Fibroblast of skin of scalp (primary cell): Measurements from ENCODE around the gene TNPO1.
"Not testable (repeated sequence)": the region's sequence is repeated elsewhere in the genome, so short reads cannot be mapped to it uniquely, and the experiment has no call there.

ENCODE experiments used
- DNase-seq: peaks from one replicate; pipeline ENCODE4 v3.0.0-alpha.2; 2013

Gene TNPO1

DNA sequence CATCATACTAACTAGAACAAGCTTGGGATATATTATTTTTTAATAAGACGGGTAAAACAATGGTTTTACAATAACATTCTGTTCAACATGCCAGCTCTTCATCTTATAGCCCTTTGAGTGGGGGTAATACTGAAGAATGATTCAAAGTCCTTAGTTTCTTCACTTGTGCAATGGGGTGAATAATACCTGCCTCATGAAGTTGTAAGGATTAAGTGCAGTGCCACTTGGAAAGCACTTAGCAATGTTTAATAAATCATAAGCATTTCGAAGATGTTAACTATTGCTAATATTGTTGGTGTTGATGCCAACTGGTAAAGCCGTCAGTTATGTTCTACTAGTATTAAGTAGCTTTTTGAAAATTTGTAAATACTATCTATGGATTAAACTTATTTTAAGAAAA is 38.0 kb downstream of the TNPO1 start:
- DNase-seq = no peak

DNA sequence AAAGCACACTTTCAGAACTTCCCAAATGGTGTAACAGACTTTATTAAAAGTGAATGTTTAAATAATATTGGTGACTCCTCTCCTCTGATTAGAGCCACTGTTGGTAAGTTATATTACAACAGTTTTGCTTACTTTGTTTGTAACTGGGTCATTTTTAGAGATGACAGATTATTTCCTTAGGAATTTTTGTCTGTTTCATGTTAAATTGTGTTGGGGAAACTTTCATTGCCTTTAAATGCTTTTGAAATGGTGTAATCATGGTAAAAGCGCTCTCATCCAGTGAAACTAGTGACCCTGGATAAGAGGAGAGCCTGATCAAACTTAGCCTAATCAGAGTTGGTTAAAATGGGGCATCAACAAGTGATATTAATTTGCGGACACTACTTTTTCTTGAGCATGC is 39.4 kb downstream of the TNPO1 start:
- DNase-seq = no peak

DNA sequence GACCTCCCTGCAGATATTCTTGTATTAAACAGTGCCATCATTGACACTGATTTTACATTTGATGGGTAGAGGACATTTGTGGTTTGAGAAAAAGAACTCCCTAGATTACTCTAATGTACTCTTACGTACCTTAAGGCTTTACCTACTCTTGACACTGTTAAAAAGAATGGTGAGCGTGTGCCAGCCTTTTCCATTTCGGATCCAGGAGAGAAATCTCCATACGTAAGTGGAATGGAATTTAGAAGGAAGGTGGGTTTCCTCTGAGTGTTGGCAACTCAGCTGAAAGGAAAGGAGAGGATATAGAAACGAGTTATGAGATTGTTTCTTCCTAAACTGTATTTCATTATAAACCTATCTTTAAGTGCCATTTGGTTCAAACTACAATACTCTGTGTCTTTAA is 40.9 kb downstream of the TNPO1 start:
- no peak for DNase-seq

DNA sequence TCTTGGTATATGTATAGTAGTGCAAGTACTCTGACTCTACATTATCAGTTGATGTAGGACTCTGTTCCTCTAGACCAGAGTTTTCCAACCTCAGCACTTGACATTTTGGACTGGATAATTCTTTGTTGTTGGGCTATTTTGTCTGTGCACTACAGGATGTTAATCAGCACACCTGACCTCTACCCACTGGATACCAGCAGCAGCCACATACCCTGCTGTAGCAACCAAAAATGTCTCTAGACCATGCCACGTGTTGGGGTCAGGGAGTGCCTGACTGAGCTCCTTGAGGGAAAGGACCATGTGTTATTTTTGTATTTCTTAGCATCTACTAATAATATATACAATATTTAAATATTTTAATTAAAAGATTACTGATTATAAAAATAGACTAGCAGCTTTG is 42.7 kb downstream of the TNPO1 start:
- DNase-seq = no peak

DNA sequence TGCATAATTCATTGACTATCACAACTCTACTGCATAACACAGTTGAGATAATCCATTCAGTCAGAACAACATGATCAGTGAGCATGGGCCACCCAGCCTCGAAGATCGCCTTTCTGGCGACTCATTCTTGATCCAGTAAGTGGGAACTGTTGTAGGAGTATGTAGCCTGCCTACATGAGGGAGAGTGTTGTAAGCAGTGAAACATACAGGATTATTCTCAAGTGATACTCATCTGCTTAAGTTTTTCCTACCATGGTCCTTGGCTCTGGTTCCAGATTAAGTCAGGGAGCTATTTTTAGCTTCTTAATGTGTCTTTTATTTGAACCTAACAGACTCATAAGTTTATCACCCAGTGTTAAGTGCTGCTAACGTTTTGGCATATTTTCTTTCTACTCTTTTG is 44.0 kb downstream of the TNPO1 start:
- peak; percentile 67 for DNase-seq

DNA sequence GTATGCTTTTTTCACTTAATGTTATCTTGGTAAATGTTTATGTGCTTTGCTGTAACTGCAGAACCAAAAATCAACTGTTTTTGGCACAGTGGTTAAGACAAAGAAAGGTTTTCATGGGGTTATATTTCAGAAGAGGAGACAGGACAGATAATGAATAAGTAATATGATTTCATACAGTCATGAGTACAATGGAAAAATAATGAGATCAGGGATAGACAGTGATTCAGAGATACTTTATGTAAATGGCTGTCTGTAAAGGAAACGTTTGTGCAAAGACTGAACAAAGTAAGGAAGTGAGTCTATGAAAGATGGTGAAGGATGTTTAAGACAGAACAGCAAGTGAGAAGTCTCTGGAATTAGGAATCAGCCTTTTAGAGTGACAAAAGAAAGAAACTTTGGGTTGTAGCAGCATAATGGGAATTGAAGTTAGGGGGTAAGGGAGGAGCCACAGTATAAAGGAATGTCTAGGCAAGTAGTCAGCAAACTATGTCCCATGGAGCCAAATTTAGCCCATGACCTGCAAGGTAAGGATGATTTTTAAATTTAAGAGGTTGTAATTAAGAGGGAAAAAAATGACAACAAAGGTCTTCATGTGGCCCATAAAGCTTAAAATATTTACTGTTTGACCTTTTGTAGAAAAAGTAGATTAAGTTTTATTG is 55.0 kb downstream of the TNPO1 start:
- DNase-seq = no peak

DNA sequence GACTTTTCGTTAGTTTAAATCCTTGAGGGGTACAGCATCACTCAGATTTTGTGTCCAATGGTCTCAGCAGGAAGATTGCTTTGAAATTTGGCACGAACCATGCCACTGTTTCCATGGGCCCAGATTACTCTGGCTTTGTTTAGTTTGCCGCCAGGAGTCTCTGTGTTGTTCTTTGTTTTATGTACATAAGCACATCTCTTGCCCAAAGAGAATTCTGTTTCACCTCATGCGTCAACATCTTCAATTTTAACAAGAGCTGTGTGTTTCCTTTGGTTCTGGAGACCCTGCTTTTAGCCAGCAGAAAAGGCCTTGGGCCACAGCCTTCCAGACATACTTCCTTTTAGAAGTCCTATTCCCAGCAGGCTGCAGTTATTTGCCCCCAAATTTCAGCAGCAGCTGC is 62.4 kb downstream of the TNPO1 start:
- DNase-seq = no peak

GRCh38 chr5:72882989-72883388 is 66.5 kb downstream of the TNPO1 start:
- DNase-seq = no peak

- no peak for DNase-seq
Measured at GRCh38 chr5:72883850-72884249, 67.4 kb downstream of the TNPO1 start.

- DNase-seq = no peak
Measured at GRCh38 chr5:72884892-72885291, 68.4 kb downstream of the TNPO1 start.

GRCh38 chr5:72885824-72886223 is 69.4 kb downstream of the TNPO1 start:
- DNase-seq = no peak

DNA sequence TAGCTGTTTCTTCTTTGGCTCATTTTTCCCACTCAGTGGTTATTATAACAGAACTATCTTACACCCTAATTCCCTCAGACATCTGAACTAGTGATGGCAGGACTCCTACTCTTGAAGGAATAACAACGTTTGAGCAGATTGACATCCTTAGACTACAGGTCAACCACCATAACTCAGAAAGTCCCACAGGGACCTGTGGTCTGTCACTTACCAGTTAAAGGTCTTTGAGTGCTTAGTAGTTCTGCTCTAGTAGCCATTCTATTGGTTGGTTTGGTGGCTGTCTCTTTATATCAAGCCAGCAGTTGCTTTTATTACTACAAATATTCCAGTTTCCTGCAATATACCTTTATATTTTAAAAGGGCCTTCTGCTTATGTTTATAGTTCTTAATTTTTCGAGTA is 72.1 kb downstream of the TNPO1 start:
- no peak for DNase-seq

DNA sequence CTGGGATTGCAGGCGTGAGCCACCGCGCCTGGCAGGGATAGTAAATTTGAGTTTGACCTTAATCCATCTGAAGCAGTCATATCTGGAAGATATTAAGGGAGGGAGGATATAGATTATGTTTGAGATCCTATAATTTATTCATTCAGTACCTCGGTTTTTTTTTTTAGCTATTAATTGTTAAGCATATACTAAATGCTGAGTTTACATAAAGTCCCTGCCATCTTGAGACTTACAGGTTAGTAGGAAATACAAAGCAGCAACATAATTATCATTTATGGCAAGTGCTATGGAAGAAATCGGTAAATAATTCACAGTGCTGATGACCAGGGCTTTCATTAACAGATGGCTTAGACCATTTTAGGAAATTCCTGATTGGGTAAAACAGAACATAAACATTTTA is 72.9 kb downstream of the TNPO1 start:
- no peak for DNase-seq

GRCh38 chr5:72892846-72893245 is 76.4 kb downstream of the TNPO1 start:
- DNase-seq = no peak

GRCh38 chr5:72895758-72896157 is 79.3 kb downstream of the TNPO1 start:
- DNase-seq = no peak

DNA sequence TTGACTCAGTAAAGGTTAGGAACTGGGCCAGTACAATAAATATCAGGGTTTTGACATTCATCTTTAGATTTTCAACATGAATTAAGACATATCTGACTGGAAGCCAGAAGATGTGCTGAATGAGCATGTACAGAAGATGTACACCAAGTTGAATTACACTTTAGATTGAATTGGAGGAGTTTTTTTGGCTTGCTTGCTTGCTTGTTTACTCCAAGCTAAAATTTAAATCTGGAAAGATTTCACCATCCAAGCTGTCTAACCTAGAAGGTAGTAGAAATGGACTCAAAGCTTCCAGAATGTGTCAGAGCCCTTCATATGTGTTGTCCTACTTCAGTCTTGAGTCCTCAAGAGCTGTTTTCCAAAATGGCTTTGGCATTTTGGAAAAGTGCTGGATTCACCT is 90.3 kb downstream of the TNPO1 start:
- no peak for DNase-seq

- DNase-seq = peak; percentile 13
Measured at GRCh38 chr5:72908664-72909063, 92.2 kb downstream of the TNPO1 start.

GRCh38 chr5:72917371-72917776 is 100.9 kb downstream of the TNPO1 start:
- DNase-seq = no peak

DNA sequence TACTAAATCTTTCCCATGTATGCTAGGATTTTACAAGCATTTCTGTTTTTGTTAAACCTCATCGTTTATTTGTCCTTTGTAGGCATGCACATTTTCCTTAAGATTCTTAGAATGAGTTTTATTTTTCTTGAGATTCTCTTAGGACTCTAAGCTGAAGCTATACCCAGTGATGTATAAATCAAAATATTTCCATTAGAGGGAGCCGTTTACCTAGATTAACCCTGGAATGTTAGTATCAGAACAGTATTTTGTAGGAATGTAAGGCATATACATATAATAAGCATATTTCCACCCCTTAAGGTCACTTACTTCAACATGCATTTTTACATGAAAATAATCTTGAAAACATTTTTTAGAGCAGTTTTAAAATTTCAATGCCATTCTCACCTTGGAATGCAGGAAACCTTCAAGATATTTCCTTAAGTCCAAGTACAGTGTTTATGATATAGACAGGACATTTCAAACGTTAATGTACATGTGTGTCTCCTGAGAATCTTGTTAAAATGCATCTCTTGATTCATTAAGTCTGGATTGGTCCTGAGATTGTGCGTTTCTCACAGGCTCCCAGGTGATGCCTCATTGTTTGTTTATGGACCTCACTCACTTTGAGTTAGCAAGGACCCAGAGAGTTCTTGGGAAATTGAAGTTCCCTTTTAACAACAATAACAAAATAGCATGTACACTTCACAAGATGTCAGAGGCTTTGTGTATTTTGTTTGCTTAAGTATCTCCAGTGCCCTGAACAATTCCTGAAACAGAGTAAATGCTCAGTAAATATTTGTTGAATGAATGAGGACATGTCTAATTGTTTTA is 104.4 kb downstream of the TNPO1 start:
- DNase-seq = peak; percentile 63

DNA sequence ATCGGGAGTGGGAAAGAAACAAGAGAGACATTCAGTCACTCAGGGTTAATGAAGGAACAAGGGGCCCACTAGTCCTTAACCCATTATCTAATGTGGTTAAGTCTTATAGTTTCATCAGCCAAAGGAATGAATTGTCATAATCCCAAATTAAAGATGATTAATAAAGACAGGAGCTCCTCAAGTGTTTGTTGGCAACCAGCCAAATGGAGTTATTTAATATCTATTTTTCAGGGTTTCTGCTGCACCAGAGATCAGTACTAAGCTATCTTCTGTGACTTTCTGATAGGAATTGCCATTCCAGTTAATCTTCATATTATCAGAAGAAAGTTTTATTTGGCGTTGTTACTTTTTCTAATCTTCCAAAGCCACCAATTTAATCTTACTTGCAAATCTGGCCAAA is 105.4 kb downstream of the TNPO1 start:
- DNase-seq = peak; percentile 9

GRCh38 chr5:72922422-72922821 is 106.0 kb downstream of the TNPO1 start:
- no peak for DNase-seq

DNA sequence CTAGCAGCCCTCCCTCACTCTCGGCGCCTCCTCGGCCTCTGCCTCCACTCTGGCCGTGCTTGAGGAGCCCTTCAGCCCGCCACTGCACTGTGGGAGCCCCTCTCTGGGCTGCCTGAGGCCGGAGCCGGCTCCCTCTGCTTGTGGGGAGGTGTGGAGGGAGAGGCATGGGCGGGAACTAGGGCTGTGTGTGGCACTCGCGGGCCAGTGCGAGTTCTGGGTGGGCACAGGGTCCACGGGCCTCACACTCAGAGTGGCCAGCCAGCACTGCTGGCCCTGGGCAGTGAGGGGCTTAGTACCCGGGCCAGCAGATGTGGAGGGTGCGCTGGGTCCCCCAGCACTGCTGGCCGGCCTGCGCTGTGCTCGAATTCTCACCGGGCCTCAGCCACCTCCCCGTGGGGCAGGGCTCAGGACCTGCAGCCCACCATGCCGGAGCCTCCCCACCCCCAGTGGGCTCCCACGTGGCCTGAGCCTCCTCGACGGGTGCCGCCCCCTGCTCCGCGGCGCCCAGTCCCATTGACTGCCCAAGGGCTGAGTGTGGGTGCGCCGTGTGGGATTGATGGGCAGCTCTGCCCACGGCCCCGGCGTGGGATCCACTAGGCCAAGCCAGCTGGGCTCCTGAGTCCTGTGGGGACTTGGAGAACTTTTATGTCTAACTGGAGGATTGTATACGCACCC is 109.0 kb downstream of the TNPO1 start:
- no peak for DNase-seq

DNA sequence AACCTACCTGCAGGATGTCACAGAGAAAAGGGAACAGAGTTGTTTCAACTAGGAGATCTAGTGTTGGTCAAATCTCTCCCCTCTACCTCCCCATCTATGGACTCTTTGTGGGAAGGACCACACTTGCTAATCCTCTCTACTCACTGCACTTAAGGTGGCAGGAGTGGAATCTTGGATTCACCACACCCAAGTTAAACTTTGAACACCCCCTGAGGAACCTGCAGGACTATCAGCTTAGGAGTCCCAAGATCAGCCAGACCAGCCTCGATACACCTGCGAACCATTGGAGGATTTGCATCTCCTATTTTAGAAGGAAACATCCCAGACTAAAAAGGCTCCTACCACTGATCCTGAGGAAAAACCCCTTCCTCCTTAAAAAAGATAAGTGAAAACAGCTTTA is 116.2 kb downstream of the TNPO1 start:
- DNase-seq = not testable (repeated sequence)
